Epithelial cell of proximal tubule (primary cell): Measurements from ENCODE around the gene ATOX1. TPM values are rescaled to one million over a fixed set of nuclear protein-coding genes. Genes with fewer than 3 reads are reported as not detected.

Experiments
- DNase-seq: peaks from one replicate; pipeline ENCODE4 v3.0.0-alpha.2; 2011; ENCODE audit warnings: low read depth
- H3K4me3 ChIP-seq: 2 replicates; pipeline ENCODE4 v1.5.1; 2011; ENCODE audit warnings: low read depth, mild to moderate bottlenecking, low read length
- total RNA-seq: library from RNA; depleted of rRNA; stranded (reverse); fragments of >200 nt; gene quantifications from 2 replicates; pipeline ENCODE4 v1.2.3, GENCODE V29; 2015
- TF ChIP-seq, protein P1 (sequence below): conservative IDR thresholded peaks from 2 replicates; pipeline ENCODE4 v1.5.1; 2012; ENCODE audit warnings: low read depth, mild to moderate bottlenecking, low read length

Gene ATOX1
- total RNA-seq, 1 donor from 2014 or later, result 146 TPM

DNA sequence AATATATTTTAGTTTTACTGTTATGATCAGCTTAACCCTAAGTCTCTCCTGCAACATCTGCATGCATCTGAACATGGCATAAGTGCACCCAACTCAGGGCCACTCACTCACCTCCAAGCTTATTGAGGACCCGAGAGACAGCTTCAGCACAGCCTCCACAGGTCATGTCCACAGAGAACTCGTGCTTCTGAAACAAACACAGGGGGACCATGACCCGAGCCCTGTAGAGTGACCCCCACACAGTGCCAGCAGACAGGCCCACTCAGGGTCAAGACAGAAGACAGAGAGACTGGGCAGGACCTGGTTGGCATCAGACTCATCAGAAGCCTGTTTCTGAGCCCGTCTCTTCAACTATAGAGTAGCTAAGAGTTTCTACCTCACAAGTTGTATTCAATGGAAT, 6.8 kb downstream of the ATOX1 start:
- no peak overlapping the region for H3K4me3 ChIP-seq
- TF ChIP-seq, protein P1, sequence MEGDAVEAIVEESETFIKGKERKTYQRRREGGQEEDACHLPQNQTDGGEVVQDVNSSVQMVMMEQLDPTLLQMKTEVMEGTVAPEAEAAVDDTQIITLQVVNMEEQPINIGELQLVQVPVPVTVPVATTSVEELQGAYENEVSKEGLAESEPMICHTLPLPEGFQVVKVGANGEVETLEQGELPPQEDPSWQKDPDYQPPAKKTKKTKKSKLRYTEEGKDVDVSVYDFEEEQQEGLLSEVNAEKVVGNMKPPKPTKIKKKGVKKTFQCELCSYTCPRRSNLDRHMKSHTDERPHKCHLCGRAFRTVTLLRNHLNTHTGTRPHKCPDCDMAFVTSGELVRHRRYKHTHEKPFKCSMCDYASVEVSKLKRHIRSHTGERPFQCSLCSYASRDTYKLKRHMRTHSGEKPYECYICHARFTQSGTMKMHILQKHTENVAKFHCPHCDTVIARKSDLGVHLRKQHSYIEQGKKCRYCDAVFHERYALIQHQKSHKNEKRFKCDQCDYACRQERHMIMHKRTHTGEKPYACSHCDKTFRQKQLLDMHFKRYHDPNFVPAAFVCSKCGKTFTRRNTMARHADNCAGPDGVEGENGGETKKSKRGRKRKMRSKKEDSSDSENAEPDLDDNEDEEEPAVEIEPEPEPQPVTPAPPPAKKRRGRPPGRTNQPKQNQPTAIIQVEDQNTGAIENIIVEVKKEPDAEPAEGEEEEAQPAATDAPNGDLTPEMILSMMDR, result no peak
- no peak for DNase-seq

DNA sequence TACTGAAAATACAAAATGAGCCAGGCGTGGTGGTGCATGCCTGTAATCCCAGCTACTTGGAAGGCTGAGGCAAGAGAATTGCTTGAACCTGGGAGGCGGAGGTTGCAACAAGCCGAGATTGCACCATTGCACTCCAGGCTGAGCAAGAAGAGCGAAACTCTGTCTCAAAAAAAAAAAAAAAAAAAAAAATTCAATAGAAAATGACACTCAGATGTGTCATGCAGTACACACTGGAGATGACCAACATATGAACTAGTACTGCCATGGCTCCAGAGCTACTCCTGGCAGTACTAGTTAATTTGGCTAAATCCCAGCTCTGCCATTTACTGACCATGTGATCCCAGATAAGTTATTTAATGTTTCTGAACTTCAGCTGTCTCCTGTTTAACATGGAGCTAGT, 7.3 kb downstream of the ATOX1 start:
- no peak for DNase-seq
- TF ChIP-seq, protein P1, result no peak
- no peak overlapping the region for H3K4me3 ChIP-seq

DNA sequence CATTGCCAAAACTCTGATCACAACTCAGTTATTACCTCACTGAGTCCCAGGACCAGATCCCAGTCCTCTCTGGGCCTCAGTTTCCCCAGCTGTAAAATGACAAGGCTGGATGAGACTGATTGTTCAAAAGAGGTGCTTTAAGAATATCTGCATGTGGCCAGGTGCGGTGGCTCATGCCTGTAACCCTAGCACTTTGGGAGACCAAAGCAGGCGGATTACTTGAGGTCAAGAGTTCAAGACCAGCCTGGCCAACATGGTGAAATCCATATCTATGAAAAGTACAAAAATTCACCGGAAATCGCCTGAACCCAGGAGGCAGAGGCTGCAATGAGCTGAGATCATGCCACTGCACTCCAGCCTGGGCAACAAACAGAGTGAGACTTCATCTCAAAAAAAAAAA, 8.3 kb downstream of the ATOX1 start:
- DNase-seq, result no peak
- TF ChIP-seq, protein P1, result no peak
- H3K4me3 ChIP-seq, result no peak overlapping the region

DNA sequence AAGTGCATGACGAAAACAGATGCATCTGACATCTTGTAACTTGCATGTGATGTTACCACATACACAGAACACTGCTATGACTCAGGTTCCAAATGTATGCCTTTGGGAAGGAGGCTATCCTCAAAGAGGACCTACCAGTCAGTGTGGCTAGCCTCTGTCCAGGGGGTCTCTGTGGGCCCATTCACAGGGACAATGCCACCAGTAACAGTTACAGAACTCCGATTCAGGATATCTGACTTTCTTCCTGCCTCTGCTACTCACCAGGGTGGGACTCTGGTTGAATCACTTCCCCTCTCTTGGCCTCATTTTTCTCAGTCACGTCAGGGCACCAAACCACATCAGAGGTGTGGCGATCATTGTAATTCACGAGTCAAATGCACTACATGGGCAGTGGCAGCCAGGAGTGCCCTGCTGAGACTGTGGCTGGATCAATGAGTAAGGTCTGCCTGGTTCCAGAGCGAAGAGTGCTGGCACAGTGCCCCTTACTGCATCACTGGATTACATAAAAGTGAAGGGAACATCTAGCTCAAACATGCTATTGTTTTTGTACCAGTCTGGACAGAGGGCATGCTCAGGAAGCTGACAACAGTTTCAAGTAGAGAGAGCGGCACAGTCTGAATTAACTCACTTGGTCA, 13.2 kb downstream of the ATOX1 start:
- peak; percentile 89 for DNase-seq
- no peak overlapping the region for H3K4me3 ChIP-seq
- TF ChIP-seq, protein P1, result no peak

DNA sequence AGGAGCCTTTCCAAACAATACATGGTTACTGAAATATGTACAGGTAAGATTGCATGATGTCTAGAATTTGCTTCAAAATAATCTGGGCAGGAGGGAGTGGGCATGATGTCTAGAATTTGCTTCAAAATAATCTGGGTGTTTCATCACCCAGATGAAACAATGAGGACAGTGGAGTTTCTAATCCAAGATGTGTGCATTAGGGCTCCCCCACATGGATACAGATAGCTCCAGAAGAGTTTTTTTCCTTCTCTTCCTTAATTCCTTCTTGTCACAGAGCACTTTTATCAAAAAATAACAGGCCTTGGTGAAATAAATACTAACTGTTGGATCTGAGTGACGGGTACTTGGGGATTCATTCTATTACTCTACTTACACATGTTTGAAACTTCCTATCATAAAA, 14.9 kb downstream of the ATOX1 start:
- TF ChIP-seq, protein P1, result no peak
- H3K4me3 ChIP-seq, result no peak overlapping the region
- no peak for DNase-seq

DNA sequence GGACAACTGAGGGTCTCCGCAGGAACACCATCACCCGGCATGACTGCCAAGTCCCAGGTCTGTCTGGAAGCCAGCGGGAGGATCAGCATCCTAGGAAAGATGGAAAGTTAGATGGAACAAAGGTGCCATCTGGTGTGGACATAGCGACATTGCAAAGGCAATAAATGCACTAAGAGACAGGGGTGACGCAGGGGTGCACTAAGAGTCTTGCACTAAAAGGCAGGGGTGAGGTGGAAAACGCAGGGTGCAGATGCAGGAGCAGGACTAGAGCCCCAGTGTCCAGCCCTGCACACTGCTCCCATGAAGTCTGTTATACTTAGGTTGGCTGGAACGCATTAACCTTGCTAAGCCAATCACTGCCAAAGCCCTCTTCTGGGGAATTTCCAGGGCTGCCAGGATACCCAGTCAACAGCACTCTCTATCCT, 15.5 kb downstream of the ATOX1 start:
- H3K4me3 ChIP-seq, result no peak overlapping the region
- no peak for DNase-seq
- TF ChIP-seq, protein P1, result peak; percentile 72
